NK-92 (cell line): ENCODE data around the gene FOXP4.

Experiments
- DNase-seq: peaks from one replicate; lab custom pipeline; 2025; ENCODE audit not compliant: unreplicated experiment; lab: John Stamatoyannopoulos, UW

FOXP4 gene

GRCh38 chr6:41622206-41622988 lies 76.2 kb downstream of the FOXP4 start:
- no peak for DNase-seq

GRCh38 chr6:41623330-41623729 lies 77.1 kb downstream of the FOXP4 start:
- no peak for DNase-seq

GRCh38 chr6:41624621-41625380 lies 78.6 kb downstream of the FOXP4 start:
- DNase-seq = no peak

- no peak for DNase-seq
These were observed 79.3 kb downstream of the FOXP4 start for GRCh38 chr6:41625442-41625841.

GRCh38 chr6:41626022-41626421 lies 79.8 kb downstream of the FOXP4 start:
- DNase-seq = no peak

GRCh38 chr6:41626917-41627316 lies 80.7 kb downstream of the FOXP4 start:
- DNase-seq = no peak

- no peak for DNase-seq
These were observed 82.9 kb downstream of the FOXP4 start for GRCh38 chr6:41629128-41629527.

- no peak for DNase-seq
These were observed 83.9 kb downstream of the FOXP4 start for GRCh38 chr6:41630069-41630468.

- DNase-seq = no peak
These were observed 84.8 kb downstream of the FOXP4 start for GRCh38 chr6:41630946-41631345.

GRCh38 chr6:41633056-41633634 lies 87.0 kb downstream of the FOXP4 start:
- no peak for DNase-seq

GRCh38 chr6:41634657-41635056 lies 88.5 kb downstream of the FOXP4 start:
- DNase-seq = no peak

GRCh38 chr6:41635365-41635764 lies 89.2 kb downstream of the FOXP4 start:
- no peak for DNase-seq

- no peak for DNase-seq
These were observed 90.6 kb downstream of the FOXP4 start for GRCh38 chr6:41636833-41637193.

GRCh38 chr6:41637194-41638001 lies 91.2 kb downstream of the FOXP4 start:
- no peak for DNase-seq

- no peak for DNase-seq
These were observed 92.1 kb downstream of the FOXP4 start, which contains the start of gene MDFI for GRCh38 chr6:41638002-41638934. MDFI (plus strand) TSS chr6:41638468; CDS start chr6:41638750, 282 bp downstream.

GRCh38 chr6:41638935-41639808 lies 93.0 kb downstream of the FOXP4 start:
- DNase-seq = no peak

- DNase-seq = no peak
These were observed 93.7 kb downstream of the FOXP4 start for GRCh38 chr6:41639809-41640371.

GRCh38 chr6:41640426-41640825 lies 94.2 kb downstream of the FOXP4 start:
- DNase-seq = no peak
